IMR-90 (cell line): Measurements from ENCODE around the gene NADSYN1. TPM values are rescaled to one million over a fixed set of nuclear protein-coding genes. Genes with fewer than 3 reads are reported as not detected.

Experiments
- ATAC-seq: fragments of 200-7000 bp; cut with Tn5 transposase; 2 replicates; pipeline ENCODE4 v1.9.1; 2020; ENCODE audit warnings: low read depth, mild to moderate bottlenecking, moderate library complexity
- BruUV-seq: library from RNA; stranded (reverse); fragments of 400-500 nt; replicated peaks from 2 replicates; lab custom pipeline; 2021; lab: Mats Ljungman, UMichigan
- CTCF ChIA-PET: fragments of 300-600 bp; formaldehyde crosslinking; extraction: SDS; loops from one replicate; lab custom pipeline; 2021; ENCODE audit warnings: antibody characterized with exemption; lab: Yijun Ruan, JAX
- POLR2A ChIA-PET: fragments of 300-600 bp; sonication (Branson Sonifier 250); formaldehyde crosslinking; loops from one replicate; lab custom pipeline; 2022; ENCODE audit warnings: antibody characterized with exemption; ENCODE audit not compliant: unreplicated experiment; lab: Charles Lee
- DNase-seq: peaks from one replicate; pipeline ENCODE4 v3.0.0; 2013
- H2AFZ ChIP-seq: replicated peaks from 2 replicates; pipeline ENCODE3; 2013; ENCODE audit warnings: low read length, mild to moderate bottlenecking; ENCODE audit not compliant: poor library complexity
- H2AK5ac ChIP-seq: 2 replicates; pipeline ENCODE4 v1.6.1; 2013; ENCODE audit warnings: low read depth, low read length, inconsistent platforms
- H2AK9ac ChIP-seq: replicated peaks from 2 replicates; pipeline ENCODE3; 2013; ENCODE audit warnings: mild to moderate bottlenecking, low read depth, low read length, moderate library complexity; ENCODE audit not compliant: poor library complexity
- H2BK120ac ChIP-seq: 2 replicates; pipeline ENCODE4 v1.6.1; 2013; ENCODE audit warnings: low read depth, low read length, inconsistent platforms
- H2BK15ac ChIP-seq: 3 replicates; pipeline ENCODE4 v1.6.1; 2013; ENCODE audit warnings: low read depth, low read length, inconsistent platforms
- H2BK20ac ChIP-seq: 2 replicates; pipeline ENCODE4 v1.6.1; 2013; ENCODE audit warnings: low read depth, mild to moderate bottlenecking, inconsistent platforms, low read length, moderate library complexity
- H2BK5ac ChIP-seq: 2 replicates; pipeline ENCODE4 v1.6.1; 2013; ENCODE audit warnings: mild to moderate bottlenecking, low read depth, low read length, inconsistent platforms; ENCODE audit not compliant: poor library complexity, severe bottlenecking
- H3K14ac ChIP-seq: replicated peaks from 2 replicates; pipeline ENCODE4 v1.6.1; 2013; ENCODE audit warnings: low read depth, low read length, inconsistent platforms
- H3K18ac ChIP-seq: 2 replicates; pipeline ENCODE4 v1.6.1; 2013; ENCODE audit warnings: low read depth, low read length, control low read depth
- H3K23ac ChIP-seq: 2 replicates; pipeline ENCODE4 v1.6.1; 2013; ENCODE audit warnings: low read depth, low read length, inconsistent platforms
- H3K27ac ChIP-seq: 2 replicates; pipeline ENCODE4 v1.5.1; 2013; ENCODE audit warnings: mild to moderate bottlenecking, control low read depth, low read length; ENCODE audit not compliant: insufficient read depth
- H3K27me3 ChIP-seq: 2 replicates; pipeline ENCODE4 v1.6.1; 2013; ENCODE audit warnings: low read length; ENCODE audit not compliant: control insufficient read depth, insufficient read depth
- H3K36me3 ChIP-seq: 2 replicates; pipeline ENCODE4 v1.6.1; 2013; ENCODE audit warnings: low read length, mixed read lengths; ENCODE audit not compliant: control insufficient read depth, insufficient read depth
- H3K4ac ChIP-seq: 2 replicates; pipeline ENCODE4 v1.6.1; 2013; ENCODE audit warnings: low read depth, low read length, inconsistent platforms
- H3K4me1 ChIP-seq: 2 replicates; pipeline ENCODE4 v1.6.1; 2013; ENCODE audit warnings: low read length, mixed read lengths; ENCODE audit not compliant: control insufficient read depth, insufficient read depth
- H3K4me2 ChIP-seq: 2 replicates; pipeline ENCODE4 v1.6.1; 2013; ENCODE audit warnings: low read depth, mild to moderate bottlenecking, control low read depth, low read length, moderate library complexity
- H3K4me3 ChIP-seq: 2 replicates; pipeline ENCODE4 v1.5.1; 2013; ENCODE audit warnings: low read depth, mild to moderate bottlenecking, control low read depth, low read length, moderate library complexity; ENCODE audit not compliant: insufficient read depth
- H3K56ac ChIP-seq: 2 replicates; pipeline ENCODE4 v1.6.1; 2013; ENCODE audit warnings: low read length, inconsistent platforms; ENCODE audit not compliant: insufficient read depth; ENCODE audit errors: extremely low read depth
- H3K79me1 ChIP-seq, 2 experiments: 2 replicates each; pipeline ENCODE4 v1.6.1; 2013; ENCODE audit warnings: low read length in 2 of 2, inconsistent platforms in 1 of 2, low read depth in 1 of 2
- H3K9ac ChIP-seq: 2 replicates; pipeline ENCODE4 v1.6.1; 2013; ENCODE audit warnings: low read depth, low read length, control low read depth
- H3K9me1 ChIP-seq: 2 replicates; pipeline ENCODE4 v1.6.1; 2013; ENCODE audit warnings: low read length, inconsistent platforms; ENCODE audit not compliant: insufficient read depth
- H3K9me3 ChIP-seq: 2 replicates; pipeline ENCODE4 v1.6.1; 2013; ENCODE audit warnings: low read length; ENCODE audit not compliant: control insufficient read depth, insufficient read depth
- H4K20me1 ChIP-seq: 2 replicates; pipeline ENCODE4 v1.6.1; 2013; ENCODE audit warnings: low read length, inconsistent platforms; ENCODE audit not compliant: insufficient read depth
- H4K5ac ChIP-seq: 2 replicates; pipeline ENCODE4 v1.6.1; 2013; ENCODE audit warnings: mild to moderate bottlenecking, low read depth, low read length, control low read depth
- H4K8ac ChIP-seq, 2 experiments: 2 replicates each; pipeline ENCODE4 v1.6.1; 2013; ENCODE audit warnings: low read depth in 2 of 2, low read length in 2 of 2, control low read depth in 1 of 2, inconsistent platforms in 1 of 2
- H4K91ac ChIP-seq: 2 replicates; pipeline ENCODE4 v1.6.1; 2013; ENCODE audit warnings: low read depth, low read length, inconsistent platforms; ENCODE audit not compliant: insufficient read depth
- BHLHE40 ChIP-seq: fragments of 150-350 bp; IDR thresholded peaks from 2 replicates; pipeline ENCODE4 v1.6.1; 2016; ENCODE audit warnings: mild to moderate bottlenecking, low read depth, low read length
- CEBPB ChIP-seq: IDR thresholded peaks from 2 replicates; pipeline ENCODE4 v1.6.1; 2012; ENCODE audit warnings: low read depth, low read length, improper control_type of control experiment
- CHD1 ChIP-seq: IDR thresholded peaks from 2 replicates; pipeline ENCODE4 v1.6.1; 2012; ENCODE audit warnings: low read depth, low read length, improper control_type of control experiment
- CTCF ChIP-seq: conservative IDR thresholded peaks from 2 replicates; pipeline ENCODE4 v1.5.1; 2012; ENCODE audit warnings: mild to moderate bottlenecking, low read depth, low read length, improper control_type of control experiment
- ELK1 ChIP-seq: fragments of 150-350 bp; IDR thresholded peaks from 2 replicates; pipeline ENCODE4 v1.6.1; 2016; ENCODE audit warnings: low read depth, mild to moderate bottlenecking, low read length, moderate library complexity, borderline replicate concordance
- FOS ChIP-seq: fragments of 150-350 bp; IDR thresholded peaks from 2 replicates; pipeline ENCODE4 v1.6.1; 2016; ENCODE audit warnings: low read depth, low read length
- MAFK ChIP-seq: IDR thresholded peaks from 2 replicates; pipeline ENCODE4 v1.6.1; 2012; ENCODE audit warnings: low read depth, low read length, improper control_type of control experiment
- MAZ ChIP-seq: IDR thresholded peaks from 2 replicates; pipeline ENCODE4 v1.6.1; 2012; ENCODE audit warnings: low read depth, mild to moderate bottlenecking, low read length, improper control_type of control experiment, moderate library complexity, borderline replicate concordance
- MXI1 ChIP-seq: IDR thresholded peaks from 2 replicates; pipeline ENCODE4 v1.6.1; 2012; ENCODE audit warnings: low read depth, mild to moderate bottlenecking, low read length, moderate library complexity, borderline replicate concordance
- NFE2L2 ChIP-seq: fragments of 150-350 bp; IDR thresholded peaks from 2 replicates; pipeline ENCODE4 v1.6.1; 2016; ENCODE audit warnings: low read depth, mild to moderate bottlenecking, low read length
- POLR2A ChIP-seq: IDR thresholded peaks from 2 replicates; pipeline ENCODE4 v1.6.1; 2012; ENCODE audit warnings: mild to moderate bottlenecking, low read depth, low read length
- RAD21 ChIP-seq: IDR thresholded peaks from 2 replicates; pipeline ENCODE4 v1.6.1; 2012; ENCODE audit warnings: low read length, improper control_type of control experiment
- RCOR1 ChIP-seq: IDR thresholded peaks from 2 replicates; pipeline ENCODE4 v1.6.1; 2012; ENCODE audit warnings: mild to moderate bottlenecking, low read length, improper control_type of control experiment; ENCODE audit not compliant: insufficient replicate concordance
- RFX5 ChIP-seq: IDR thresholded peaks from 2 replicates; pipeline ENCODE4 v1.8.0; 2012; ENCODE audit warnings: low read depth, mild to moderate bottlenecking, low read length, moderate library complexity
- SMC3 ChIP-seq: fragments of 150-350 bp; IDR thresholded peaks from 2 replicates; pipeline ENCODE4 v1.6.1; 2016; ENCODE audit warnings: low read depth, mild to moderate bottlenecking, antibody characterized with exemption, low read length, moderate library complexity
- WGBS, 2 experiments: methylation state at CpG; one replicate each; pipeline versions ENCODE4 v1.1.5 to v1.1.7; 2013; ENCODE audit warnings: missing lambda C conversion rate in 2 of 2; ENCODE audit not compliant: insufficient read length in 1 of 2; ENCODE audit errors: extremely low coverage in 2 of 2; 5-methylcytosine and 5-hydroxymethylcytosine counted together
- dilution Hi-C: fragments of 300-500 bp; cut with HindIII; formaldehyde crosslinking; loops from one replicate; pipeline ENCODE4 v1.14.3; 2018; ENCODE audit warnings: low sequenced_read_pairs; ENCODE audit not compliant: unreplicated experiment
- in situ Hi-C: fragments of 300-500 bp; cut with MboI; formaldehyde crosslinking; loops from 3 replicates; pipeline ENCODE4 v1.14.3; 2019; ENCODE audit warnings: low sequenced_read_pairs, inconsistent platforms, mixed read lengths
- intact Hi-C: fragments of 100-400 bp; cut with micrococcal nuclease; formaldehyde crosslinking; loops from 2 replicates; pipeline ENCODE4 v1.10.0; 2022
- polyA plus RNA-seq, 3 experiments: library from polyadenylated mRNA; depleted of rRNA; stranded (reverse); fragments of >200 nt; gene quantifications; 2 replicates each; pipeline ENCODE4 v1.2.3, GENCODE V29; 2012; ENCODE audit warnings: low replicate concordance in 1 of 3
- total RNA-seq: library from RNA; depleted of rRNA; stranded (reverse); fragments of >200 nt; gene quantifications from 2 replicates; pipeline ENCODE4 v1.2.3, GENCODE V29; 2012
- TF ChIP-seq, protein P1 (sequence below): fragments of 150-350 bp; IDR thresholded peaks from 2 replicates; pipeline ENCODE4 v1.6.1; 2017; ENCODE audit warnings: mild to moderate bottlenecking, antibody characterized with exemption, low read length, low read depth

Gene NADSYN1
- total and polyA plus RNA-seq, 2 of the 4 experiments (the other 2 are of a cell fraction): 69.5 to 70.4 TPM

- no peak for DNase-seq
- ATAC-seq: no peak
- no peaks in the 10 kb centered on the region for H3K27me3 ChIP-seq
- no peak overlapping the region for H3K4me2 ChIP-seq
- POLR2A ChIA-PET: no interaction called here
- no peak overlapping the region for H4K8ac ChIP-seq
- no peak overlapping the region for H2BK120ac ChIP-seq
- dilution Hi-C loops: no loop called here
- H3K79me1 ChIP-seq: peaks cover 21 to 26% of the 10 kb centered on the region in 2 experiments
- no peak overlapping the region for H3K9ac ChIP-seq
- no TSS peak for BruUV-seq
- no peak overlapping the region for H3K27ac ChIP-seq
- H4K5ac ChIP-seq: no peak overlapping the region
- no peak overlapping the region for H3K14ac ChIP-seq
- no peaks in the 10 kb centered on the region for H3K9me3 ChIP-seq
- no peak overlapping the region for H2BK15ac ChIP-seq
- no peaks in the 10 kb centered on the region; the same call in 1 of the 2 replicates for H3K9me1 ChIP-seq
- H2AK5ac ChIP-seq: no peak overlapping the region
- peaks cover 62% of the 10 kb centered on the region for H3K36me3 ChIP-seq
- CTCF ChIA-PET: no interaction called here
- TF ChIP-seq ELK1 (no peak), FOS (no peak), CHD1 (no peak), CEBPB (no peak), RAD21 (no peak), SMC3 (no peak), MXI1 (no peak), BHLHE40 (no peak), MAFK (no peak), CTCF (no peak), RCOR1 (no peak), POLR2A (no peak), NFE2L2 (no peak), MAZ (no peak), RFX5 (no peak)
- TF ChIP-seq, protein P1, sequence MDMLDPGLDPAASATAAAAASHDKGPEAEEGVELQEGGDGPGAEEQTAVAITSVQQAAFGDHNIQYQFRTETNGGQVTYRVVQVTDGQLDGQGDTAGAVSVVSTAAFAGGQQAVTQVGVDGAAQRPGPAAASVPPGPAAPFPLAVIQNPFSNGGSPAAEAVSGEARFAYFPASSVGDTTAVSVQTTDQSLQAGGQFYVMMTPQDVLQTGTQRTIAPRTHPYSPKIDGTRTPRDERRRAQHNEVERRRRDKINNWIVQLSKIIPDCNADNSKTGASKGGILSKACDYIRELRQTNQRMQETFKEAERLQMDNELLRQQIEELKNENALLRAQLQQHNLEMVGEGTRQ: no peak
- H3K4me3 ChIP-seq: no peak overlapping the region
- H3K56ac ChIP-seq: no peak overlapping the region
- H2BK20ac ChIP-seq: no peak overlapping the region
- in situ Hi-C loops: no loop called here
- H4K91ac ChIP-seq: no peak overlapping the region
- intact Hi-C loops: no loop called here
- H2BK5ac ChIP-seq: no peak overlapping the region
- H2AK9ac ChIP-seq: no peak overlapping the region
- H3K4ac ChIP-seq: no peak overlapping the region
- H3K23ac ChIP-seq: no peak overlapping the region
- 92% methylated on average over 13 of the region's 23 CpGs; no CpG with 5 or more reads in 1 of the 2 experiments for WGBS, 2 experiments
- no peaks in the 10 kb centered on the region for H3K4me1 ChIP-seq
- H2AFZ ChIP-seq: no peak overlapping the region
- 0 out of 2 replicates have a peak, but pooled peaks cover 5% of the 10 kb centered on the region for H4K20me1 ChIP-seq
- no peak overlapping the region for H3K18ac ChIP-seq
These were observed 6.2 kb downstream of the NADSYN1 start for GRCh38 chr11:71459076-71459766.
